ENCODE results near the gene PLXNB1. TPM values are rescaled to one million over a fixed set of nuclear protein-coding genes. Genes with fewer than 3 reads are reported as not detected.

Gene PLXNB1
- total RNA-seq, 1 donor from 2014 or later, result 115 TPM

GRCh38 chr3:48411041-48411588 is 18.8 kb downstream of the PLXNB1 start:
- DNase-seq (ENCODE audit: low read depth), result no peak
- Histone ChIP-seq H3K27me3 (ENCODE audit: control insufficient read depth, insufficient read depth, low read length) (no peaks in the 10 kb centered on the region), H3K36me3 (ENCODE audit: control insufficient read depth, insufficient read depth, low read length) (peaks cover 16% of the 10 kb centered on the region), H3K4me3 (ENCODE audit: low read depth, low read length) (no peak overlapping the region)
- no peak for TF ChIP-seq CTCF (IDR thresholded peaks at IDR 0.05; ENCODE audit: insufficient read depth, low read length, poor library complexity, severe bottlenecking)

- TF ChIP-seq CTCF (IDR thresholded peaks at IDR 0.05; ENCODE audit: insufficient read depth, low read length, poor library complexity, severe bottlenecking), result no peak
- no peak for DNase-seq (ENCODE audit: low read depth)
- Histone ChIP-seq H3K27me3 (ENCODE audit: control insufficient read depth, insufficient read depth, low read length) (no peaks in the 10 kb centered on the region), H3K4me3 (ENCODE audit: low read depth, low read length) (no peak overlapping the region), H3K36me3 (ENCODE audit: control insufficient read depth, insufficient read depth, low read length) (peaks cover 16% of the 10 kb centered on the region)
Measured at GRCh38 chr3:48410205-48411040, 19.5 kb downstream of the PLXNB1 start.

- TF ChIP-seq CTCF (IDR thresholded peaks at IDR 0.05; ENCODE audit: insufficient read depth, low read length, poor library complexity, severe bottlenecking), result no peak
- Histone ChIP-seq H3K36me3 (ENCODE audit: control insufficient read depth, insufficient read depth, low read length) (peaks cover 16% of the 10 kb centered on the region), H3K4me3 (ENCODE audit: low read depth, low read length) (no peak overlapping the region), H3K27me3 (ENCODE audit: control insufficient read depth, insufficient read depth, low read length) (no peaks in the 10 kb centered on the region)
- DNase-seq (ENCODE audit: low read depth), result no peak
Measured at GRCh38 chr3:48409291-48410201, 20.3 kb downstream of the PLXNB1 start.

DNA sequence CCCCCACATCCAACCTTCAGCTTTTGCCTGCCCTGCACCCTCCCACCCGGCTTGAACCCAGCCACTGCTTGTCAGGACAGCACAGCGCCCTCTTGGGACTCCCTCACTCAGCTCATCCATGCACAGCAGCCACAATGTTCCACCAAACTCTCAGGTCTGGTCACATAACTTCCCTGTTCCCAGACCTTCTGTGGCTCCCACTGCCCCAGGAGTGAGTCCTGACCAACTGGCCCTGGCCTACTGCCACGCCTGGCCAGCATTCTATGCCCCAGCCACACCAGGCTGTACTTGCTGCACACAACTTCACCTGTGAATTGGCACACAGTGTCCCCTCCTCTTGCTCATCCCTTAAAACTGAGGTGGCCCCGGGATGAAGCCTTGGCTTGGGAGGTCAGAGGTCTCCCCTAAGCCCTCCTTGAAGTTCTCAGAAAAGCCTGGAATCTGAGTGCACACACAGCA is 21.0 kb downstream of the PLXNB1 start:
- Histone ChIP-seq H3K27me3 (ENCODE audit: control insufficient read depth, insufficient read depth, low read length) (no peaks in the 10 kb centered on the region), H3K36me3 (ENCODE audit: control insufficient read depth, insufficient read depth, low read length) (peaks cover 14% of the 10 kb centered on the region), H3K4me3 (ENCODE audit: low read depth, low read length) (no peak overlapping the region)
- TF ChIP-seq CTCF (IDR thresholded peaks at IDR 0.05; ENCODE audit: insufficient read depth, low read length, poor library complexity, severe bottlenecking), result peak; percentile 12
- no peak for DNase-seq (ENCODE audit: low read depth)

DNA sequence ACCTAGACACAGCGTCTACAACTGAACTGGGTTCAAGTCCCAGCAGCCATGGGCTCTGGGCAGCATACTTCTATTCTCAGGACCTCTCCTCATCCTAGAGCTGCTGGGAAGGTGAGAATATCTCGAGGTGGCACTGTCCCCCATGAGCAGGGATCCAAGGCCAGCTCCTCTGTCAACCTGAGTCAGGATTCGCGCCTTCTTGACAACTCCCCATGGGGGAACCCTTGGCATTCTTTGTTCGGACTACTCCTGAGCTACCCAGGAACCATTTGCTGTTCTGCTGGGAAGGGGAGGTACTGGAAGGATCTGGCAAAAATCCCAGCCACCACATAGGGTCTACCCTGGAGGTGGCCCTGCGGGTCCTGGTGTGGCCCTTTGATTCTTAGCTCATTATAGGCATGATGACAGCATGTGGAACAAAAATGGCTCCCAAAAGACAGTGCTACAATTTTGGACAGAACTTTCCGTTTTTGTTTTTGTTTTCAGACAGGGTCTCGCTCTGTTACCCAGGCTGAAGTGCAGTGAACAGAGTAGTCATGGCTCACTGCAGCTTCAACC is 22.3 kb downstream of the PLXNB1 start:
- no peaks in the 10 kb centered on the region for H3K27me3 ChIP-seq (ENCODE audit: control insufficient read depth, insufficient read depth, low read length)
- no peak for TF ChIP-seq CTCF (IDR thresholded peaks at IDR 0.05; ENCODE audit: insufficient read depth, low read length, poor library complexity, severe bottlenecking)
- H3K36me3 ChIP-seq (ENCODE audit: control insufficient read depth, insufficient read depth, low read length), result peaks cover 14% of the 10 kb centered on the region
- DNase-seq (ENCODE audit: low read depth), result no peak
- H3K4me3 ChIP-seq (ENCODE audit: low read depth, low read length), result no peak overlapping the region

Measured in kidney epithelial cell (primary cell).